Activated T-cell treated with anti-CD3 and anti-CD28 coated beads, Interleukin-2, amount 50 U/mL, for 1 hour (primary cell): ENCODE measurements around the gene ABCD3.
"Not testable (repeated sequence)": the region's sequence is repeated elsewhere in the genome, so short reads cannot be mapped to it uniquely, and the experiment has no call there.

Experiments
- DNase-seq: peaks from one replicate; pipeline ENCODE4 v3.0.0-alpha.2; 2020

Gene ABCD3

GRCh38 chr1:94417978-94418663 is at the start of gene ABCD3:
Gene ABCD3 (plus strand): TSS chr1:94418389. CDS start chr1:94418479, 90 bp downstream.
- peak; percentile 97 for DNase-seq

GRCh38 chr1:94372771-94373170 is 45.4 kb upstream of the ABCD3 start:
- not testable (repeated sequence) for DNase-seq

GRCh38 chr1:94373311-94373710 is 44.9 kb upstream of the ABCD3 start:
- DNase-seq, result not testable (repeated sequence)

GRCh38 chr1:94375666-94376065 is 42.5 kb upstream of the ABCD3 start:
- DNase-seq, result not testable (repeated sequence)

- DNase-seq, result not testable (repeated sequence)
Measured at GRCh38 chr1:94378493-94378892, 39.7 kb upstream of the ABCD3 start.

GRCh38 chr1:94379615-94380014 is 38.6 kb upstream of the ABCD3 start:
- DNase-seq, result no peak

GRCh38 chr1:94382201-94382600 is 36.0 kb upstream of the ABCD3 start:
- DNase-seq, result no peak

GRCh38 chr1:94383966-94384408 is 34.2 kb upstream of the ABCD3 start:
- no peak for DNase-seq

- DNase-seq, result no peak
Measured at GRCh38 chr1:94384485-94385265, 33.5 kb upstream of the ABCD3 start.

- DNase-seq, result no peak
Measured at GRCh38 chr1:94385308-94385929, 32.8 kb upstream of the ABCD3 start.

GRCh38 chr1:94389298-94389697 is 28.9 kb upstream of the ABCD3 start:
- no peak for DNase-seq

GRCh38 chr1:94394247-94394646 is 23.9 kb upstream of the ABCD3 start:
- DNase-seq, result no peak

- DNase-seq, result no peak
Measured at GRCh38 chr1:94395231-94395630, 23.0 kb upstream of the ABCD3 start.

GRCh38 chr1:94395748-94396309 is 22.4 kb upstream of the ABCD3 start:
- DNase-seq, result no peak

GRCh38 chr1:94396356-94397010 is 21.7 kb upstream of the ABCD3 start:
- no peak for DNase-seq

GRCh38 chr1:94398356-94398755 is 19.8 kb upstream of the ABCD3 start:
- no peak for DNase-seq

- DNase-seq, result no peak
Measured at GRCh38 chr1:94399453-94399852, 18.7 kb upstream of the ABCD3 start.

GRCh38 chr1:94401206-94401605 is 17.0 kb upstream of the ABCD3 start:
- DNase-seq, result no peak

- no peak for DNase-seq
Measured at GRCh38 chr1:94406446-94406845, 11.7 kb upstream of the ABCD3 start.

GRCh38 chr1:94408104-94408830 is 9.9 kb upstream of the ABCD3 start:
- DNase-seq, result no peak

GRCh38 chr1:94411237-94411636 is 7.0 kb upstream of the ABCD3 start:
- no peak for DNase-seq

- no peak for DNase-seq
Measured at GRCh38 chr1:94413311-94413710, 4.9 kb upstream of the ABCD3 start.
